DMS53 treated with DMSO at 0.1 percent for 48 hours (cell line): Measurements from ENCODE around the gene PCNX1.
"Not testable (repeated sequence)": the region's sequence is repeated elsewhere in the genome, so short reads cannot be mapped to it uniquely, and the experiment has no call there.

Experiments used
- DNase-seq: peaks from one replicate; lab custom pipeline; 2025; ENCODE audit not compliant: unreplicated experiment; lab: John Stamatoyannopoulos, UW

Gene PCNX1

GRCh38 chr14:71006200-71006563 lies 98.9 kb downstream of the PCNX1 start:
- DNase-seq, result no peak

GRCh38 chr14:71011479-71011878 lies 104.2 kb downstream of the PCNX1 start:
- no peak for DNase-seq

GRCh38 chr14:71012888-71013287 lies 105.6 kb downstream of the PCNX1 start:
- DNase-seq, result no peak

GRCh38 chr14:71013551-71014192 lies 106.4 kb downstream of the PCNX1 start:
- DNase-seq, result no peak

GRCh38 chr14:71019917-71020316 lies 112.7 kb downstream of the PCNX1 start:
- DNase-seq, result not testable (repeated sequence)

GRCh38 chr14:71021347-71022011 lies 114.2 kb downstream of the PCNX1 start:
- no peak for DNase-seq

- DNase-seq, result no peak
Measured at GRCh38 chr14:71022012-71022869, 115.0 kb downstream of the PCNX1 start.

GRCh38 chr14:71022939-71023338 lies 115.7 kb downstream of the PCNX1 start:
- no peak for DNase-seq

- no peak for DNase-seq
Measured at GRCh38 chr14:71029236-71029781, 122.0 kb downstream of the PCNX1 start.

- no peak for DNase-seq
Measured at GRCh38 chr14:71031000-71031399, 123.7 kb downstream of the PCNX1 start.

- no peak for DNase-seq
Measured at GRCh38 chr14:71036433-71036832, 129.2 kb downstream of the PCNX1 start.

- DNase-seq, result no peak
Measured at GRCh38 chr14:71048393-71048792, 141.1 kb downstream of the PCNX1 start.

- DNase-seq, result no peak
Measured at GRCh38 chr14:71049435-71050133, 142.3 kb downstream of the PCNX1 start.

- DNase-seq, result peak; percentile 3
Measured at GRCh38 chr14:71050227-71050823, 143.1 kb downstream of the PCNX1 start.

GRCh38 chr14:71054706-71055105 lies 147.4 kb downstream of the PCNX1 start:
- no peak for DNase-seq

GRCh38 chr14:71056168-71056567 lies 148.9 kb downstream of the PCNX1 start:
- no peak for DNase-seq

GRCh38 chr14:71060274-71060673 lies 153.0 kb downstream of the PCNX1 start:
- no peak for DNase-seq

GRCh38 chr14:71060825-71061455 lies 153.7 kb downstream of the PCNX1 start:
- no peak for DNase-seq

GRCh38 chr14:71061458-71061857 lies 154.2 kb downstream of the PCNX1 start:
- DNase-seq, result no peak
